ENCODE data around the gene SLC35F4. TPM values are rescaled to one million over a fixed set of nuclear protein-coding genes. Genes with fewer than 3 reads are reported as not detected.

SLC35F4 gene
- polyA plus RNA-seq, 1 donor, result 0.37 TPM

GRCh38 chr14:57634335-57634734 lies 231.6 kb downstream of the SLC35F4 start:
- DNase-seq (ENCODE audit: low read depth), result no peak

- no peak for DNase-seq (ENCODE audit: low read depth)
Observed at GRCh38 chr14:57632649-57633048, 233.2 kb downstream of the SLC35F4 start.

- DNase-seq (ENCODE audit: low read depth), result no peak
Observed at GRCh38 chr14:57617510-57617909, 248.4 kb downstream of the SLC35F4 start.

- no peak for DNase-seq (ENCODE audit: low read depth)
Observed at GRCh38 chr14:57612946-57613345, 252.9 kb downstream of the SLC35F4 start.

GRCh38 chr14:57611555-57612075 lies 254.3 kb downstream of the SLC35F4 start:
- DNase-seq (ENCODE audit: low read depth), result no peak

- no peak for DNase-seq (ENCODE audit: low read depth)
Observed at GRCh38 chr14:57610631-57611030, 255.3 kb downstream of the SLC35F4 start.

GRCh38 chr14:57609192-57610075 lies 256.5 kb downstream of the SLC35F4 start:
- DNase-seq (ENCODE audit: low read depth), result no peak

GRCh38 chr14:57607086-57607485 lies 258.8 kb downstream of the SLC35F4 start:
- no peak for DNase-seq (ENCODE audit: low read depth)

- DNase-seq (ENCODE audit: low read depth), result no peak
Observed at GRCh38 chr14:57583396-57583795, 282.5 kb downstream of the SLC35F4 start.

GRCh38 chr14:57582746-57583145 lies 283.1 kb downstream of the SLC35F4 start:
- DNase-seq (ENCODE audit: low read depth), result no peak

GRCh38 chr14:57578801-57579200 lies 287.1 kb downstream of the SLC35F4 start:
- no peak for DNase-seq (ENCODE audit: low read depth)

- no peak for DNase-seq (ENCODE audit: low read depth)
Observed at GRCh38 chr14:57576498-57576897, 289.4 kb downstream of the SLC35F4 start.

- DNase-seq (ENCODE audit: low read depth), result no peak
Observed at GRCh38 chr14:57575482-57575881, 290.4 kb downstream of the SLC35F4 start.

GRCh38 chr14:57574617-57575288 lies 291.1 kb downstream of the SLC35F4 start:
- DNase-seq (ENCODE audit: low read depth), result no peak

- no peak for DNase-seq (ENCODE audit: low read depth)
Observed at GRCh38 chr14:57573173-57573572, 292.7 kb downstream of the SLC35F4 start.

- no peak for DNase-seq (ENCODE audit: low read depth)
Observed at GRCh38 chr14:57568554-57568953, 297.3 kb downstream of the SLC35F4 start.

- no peak for DNase-seq (ENCODE audit: low read depth)
Observed at GRCh38 chr14:57567220-57567619, 298.7 kb downstream of the SLC35F4 start.

- no peak for DNase-seq (ENCODE audit: low read depth)
Observed at GRCh38 chr14:57560681-57561080, 305.2 kb downstream of the SLC35F4 start.

GRCh38 chr14:57559576-57559975 lies 306.3 kb downstream of the SLC35F4 start:
- DNase-seq (ENCODE audit: low read depth), result no peak

GRCh38 chr14:57549765-57550420 lies 316.0 kb downstream of the SLC35F4 start:
- no peak for DNase-seq (ENCODE audit: low read depth)

- DNase-seq (ENCODE audit: low read depth), result no peak
Observed at GRCh38 chr14:57549016-57549564, 316.8 kb downstream of the SLC35F4 start.

GRCh38 chr14:57547131-57547530 lies 318.8 kb downstream of the SLC35F4 start:
- DNase-seq (ENCODE audit: low read depth), result no peak

Measured in forelimb muscle (tissue), 1 donor.